Left colon (tissue), 2 donors: ENCODE measurements around the gene COX11. TPM values are rescaled to one million over a fixed set of nuclear protein-coding genes. Genes with fewer than 3 reads are reported as not detected.
A peak's percentile ranks its signal among the peaks of the same experiment; 100 is the strongest.

ENCODE experiments used
- ATAC-seq: fragments of 200-7000 bp; cut with Tn5 transposase; one replicate; pipeline ENCODE4 v1.9.1; 2020; ENCODE audit warnings: mild to moderate bottlenecking, moderate library complexity
- DNase-seq, 2 donors: peaks; one replicate each; pipeline ENCODE4 v3.0.0-alpha.2; 2020
- intact Hi-C, 2 donors: fragments of 100-400 bp; cut with DNase I in 1 of 2; cut with micrococcal nuclease in 1 of 2; formaldehyde crosslinking; loops; one replicate each; pipeline versions ENCODE4 v1.11.2 to v1.14.0; 2022; cut with DNase I, micrococcal nuclease
- total RNA-seq, 2 donors: library from RNA; stranded (reverse); fragmentation: NEBNext Ultra II Directional; extraction: Animal tissue kit (Norgen Biotek cat#: 25700); gene quantifications; one replicate each; pipeline ENCODE4 v1.2.1, GENCODE V29; 2021
- donor health status: DM: no; HTN: no; CAD: no.
- donor health status: DM: yes; HTN: yes; CAD: no.

The COX11 gene
- total RNA-seq, 2 donors from 2014 or later: 43.6 to 65.7 TPM

DNA sequence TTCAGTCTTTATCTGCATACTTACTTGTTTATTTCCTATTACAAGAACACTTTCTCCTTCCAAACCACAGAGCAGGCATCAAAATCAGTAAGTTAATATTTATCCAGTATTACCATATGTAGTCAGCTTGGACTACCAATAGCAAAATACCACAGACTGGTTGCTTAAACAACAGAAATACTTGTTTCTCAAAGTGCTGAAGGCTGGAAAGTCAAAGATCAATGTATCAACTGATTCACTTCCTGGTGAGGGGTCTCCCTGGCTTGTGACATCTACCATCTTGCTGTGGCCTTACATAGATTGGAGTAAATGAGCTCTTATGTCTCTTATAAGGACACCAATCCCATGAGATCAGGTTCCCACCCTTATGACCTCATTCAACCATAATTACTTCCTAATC is 2.7 kb upstream of the COX11 start:
- DNase-seq: no peak
- intact Hi-C loops: no loop called here
- no peak for ATAC-seq

DNA sequence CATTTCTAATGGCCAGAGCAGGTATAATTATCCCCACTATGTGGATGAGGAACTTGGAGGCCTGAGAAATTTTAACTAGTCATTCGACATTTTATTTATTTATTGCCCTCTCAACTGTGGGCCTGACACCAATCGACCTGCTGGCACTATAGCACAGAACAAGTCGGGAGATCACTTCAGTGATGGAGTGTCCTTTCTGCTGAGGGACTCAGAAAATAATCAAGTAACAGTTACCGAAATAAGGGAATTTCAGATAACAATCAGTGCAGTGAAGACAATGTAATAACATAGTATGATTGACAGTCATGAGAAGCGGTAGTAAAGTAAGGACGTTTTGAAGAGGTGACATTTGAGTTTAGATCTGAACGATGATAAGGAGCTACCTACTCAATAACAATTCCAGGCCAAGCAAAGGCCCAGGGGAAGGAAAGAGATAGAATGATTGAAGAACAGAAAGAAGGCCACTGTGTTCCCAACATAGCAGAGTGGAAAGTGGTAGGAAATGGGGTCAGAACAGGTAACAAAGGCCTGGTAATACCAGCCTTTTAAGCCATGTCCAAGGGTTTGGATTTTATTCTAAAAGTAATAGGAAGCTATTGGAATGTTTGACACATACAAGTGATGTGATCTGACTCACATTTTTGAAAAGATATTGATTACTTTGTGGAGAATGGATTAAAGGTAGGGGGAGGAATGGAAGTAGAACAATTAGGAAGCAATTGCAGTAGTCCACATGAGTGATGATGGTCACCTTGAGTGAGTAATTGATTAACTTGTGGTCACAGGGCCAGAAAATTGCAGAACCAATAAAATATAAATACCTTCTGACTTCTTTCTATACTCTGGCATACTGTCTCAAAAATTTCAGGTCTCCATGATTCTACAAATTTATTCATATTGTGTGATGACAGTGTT is 1.5 kb upstream of the COX11 start:
- DNase-seq: no peak
- no peak for ATAC-seq
- intact Hi-C loops: no loop called here

DNA sequence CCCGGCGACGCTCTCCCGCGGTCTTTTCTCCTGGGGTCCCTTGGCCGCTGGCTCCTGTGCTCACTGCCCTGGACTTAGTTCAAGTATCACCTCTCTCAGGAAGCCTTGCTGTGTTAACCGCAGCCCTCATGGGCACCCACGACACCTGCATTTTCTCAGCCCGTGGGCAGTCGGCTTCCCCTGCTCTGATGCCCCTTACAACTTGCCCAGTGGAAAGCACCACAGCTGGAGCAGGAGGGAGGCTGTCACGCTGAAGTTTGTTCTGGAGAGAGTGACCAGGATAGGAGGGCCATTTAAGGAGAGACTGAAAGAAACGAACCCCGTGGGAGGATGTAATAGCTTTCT is 506 bp upstream of the COX11 start:
- intact Hi-C loops: no loop called here
- ATAC-seq (peak; percentile 40), DNase-seq (no peak)

GRCh38 chr17:54967621-54968261 is 713 bp downstream of the COX11 start:
- DNase-seq (peak; percentile 33 to 34), ATAC-seq (peak; percentile 63)
- intact Hi-C loops: no loop called here

DNA sequence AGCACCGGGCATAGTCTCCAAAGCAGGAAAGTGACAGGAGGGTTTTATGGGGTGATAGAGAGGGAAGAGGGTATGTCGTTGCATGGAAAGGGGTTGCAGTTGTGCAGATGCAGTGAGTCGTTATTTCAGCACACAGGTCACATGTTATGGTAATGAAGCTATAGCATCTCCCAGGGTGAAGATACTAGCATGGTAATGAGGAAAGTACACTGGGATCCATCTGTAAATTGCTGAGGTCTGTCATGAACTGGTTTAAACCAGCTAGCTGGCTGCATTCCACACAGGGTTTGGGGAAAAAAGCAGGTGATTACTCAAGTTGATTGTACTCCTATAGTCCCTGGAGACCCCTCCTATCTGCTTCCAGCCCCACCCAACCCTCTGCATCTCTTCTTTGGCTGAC is 11.7 kb downstream of the COX11 start:
- intact Hi-C loops: no loop called here
- no peak for ATAC-seq
- no peak for DNase-seq

DNA sequence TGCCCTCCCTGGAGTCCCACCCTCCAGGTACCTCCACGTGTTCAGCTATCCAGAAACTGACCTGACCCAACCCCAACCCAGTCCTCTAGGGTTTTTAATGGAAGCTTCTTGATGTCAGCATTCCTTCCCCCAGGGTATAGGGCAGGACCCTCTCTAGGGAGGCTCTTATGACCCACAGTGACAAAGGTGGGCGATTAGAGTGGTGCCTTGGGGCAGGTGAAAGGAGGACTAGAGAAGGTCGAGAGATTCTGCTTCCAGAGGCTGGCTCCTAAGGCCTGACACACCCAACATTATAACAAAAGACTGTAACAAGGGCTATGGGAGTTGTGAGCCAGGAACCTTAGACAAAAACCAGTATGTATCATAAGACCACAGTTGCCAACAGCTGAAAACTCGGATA is 17.2 kb downstream of the COX11 start:
- ATAC-seq (no peak), DNase-seq (no peak)
- intact Hi-C loops: no loop called here

- ATAC-seq: no peak
- no peak for DNase-seq
- intact Hi-C loops: no loop called here
Observed at GRCh38 chr17:54950116-54950515, 18.3 kb downstream of the COX11 start.

- ATAC-seq: peak; percentile 26
- no peak for DNase-seq
- intact Hi-C loops: no loop called here
Observed at GRCh38 chr17:54948380-54948779, 20.1 kb downstream of the COX11 start.

GRCh38 chr17:54947396-54947795 is 21.1 kb downstream of the COX11 start:
- ATAC-seq: no peak
- intact Hi-C loops: no loop called here
- no peak for DNase-seq

DNA sequence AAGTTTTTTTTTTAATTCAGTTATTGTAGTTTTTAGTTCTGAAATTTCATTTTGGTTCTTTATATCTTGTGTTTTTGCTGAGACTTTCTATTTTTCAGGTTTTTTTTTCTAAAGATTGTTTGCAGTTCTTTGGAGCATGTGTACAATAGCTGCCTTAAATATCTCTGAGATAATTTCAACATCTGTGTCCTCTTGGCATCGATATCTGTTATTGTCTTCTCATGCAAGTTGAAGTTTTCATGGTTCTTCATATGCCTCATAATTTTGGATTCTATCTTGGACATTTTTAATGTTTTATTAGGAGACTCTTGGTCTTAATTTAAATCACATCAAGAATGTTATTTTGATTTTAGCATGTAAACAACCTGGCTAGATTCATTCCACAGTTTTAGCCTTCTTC is 22.8 kb downstream of the COX11 start:
- DNase-seq: no peak
- intact Hi-C loops: no loop called here
- ATAC-seq: no peak

GRCh38 chr17:54945231-54945630 is 23.2 kb downstream of the COX11 start:
- no peak for DNase-seq
- intact Hi-C loops: no loop called here
- ATAC-seq: no peak

- intact Hi-C loops: no loop called here
Observed at GRCh38 chr17:54944796-54945195, 23.7 kb downstream of the COX11 start.

DNA sequence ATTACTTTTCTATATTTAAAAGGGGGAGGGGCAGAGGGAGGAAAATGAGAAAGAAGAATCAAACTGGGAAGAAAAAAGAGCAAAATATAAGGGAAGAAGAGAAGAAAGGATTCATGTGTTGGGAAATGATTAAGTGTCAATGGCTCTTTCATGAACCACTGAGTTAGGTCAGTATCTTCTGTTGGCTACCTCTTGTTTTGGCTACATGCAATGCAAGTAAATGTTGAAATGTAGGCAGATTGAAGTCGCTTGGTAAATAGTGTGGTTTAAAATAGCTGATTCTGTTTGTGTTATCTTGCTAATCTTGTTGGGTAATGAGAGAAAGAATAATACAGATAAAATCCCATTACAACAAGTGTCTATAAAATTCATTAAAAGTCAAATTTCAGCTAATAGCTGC is 27.2 kb downstream of the COX11 start:
- intact Hi-C loops: no loop called here
- ATAC-seq (no peak), DNase-seq (no peak)

More at GRCh38 chr17:54944796-54945195, 23.7 kb downstream of the COX11 start:
- no peak for DNase-seq
- no peak for ATAC-seq

DNA sequence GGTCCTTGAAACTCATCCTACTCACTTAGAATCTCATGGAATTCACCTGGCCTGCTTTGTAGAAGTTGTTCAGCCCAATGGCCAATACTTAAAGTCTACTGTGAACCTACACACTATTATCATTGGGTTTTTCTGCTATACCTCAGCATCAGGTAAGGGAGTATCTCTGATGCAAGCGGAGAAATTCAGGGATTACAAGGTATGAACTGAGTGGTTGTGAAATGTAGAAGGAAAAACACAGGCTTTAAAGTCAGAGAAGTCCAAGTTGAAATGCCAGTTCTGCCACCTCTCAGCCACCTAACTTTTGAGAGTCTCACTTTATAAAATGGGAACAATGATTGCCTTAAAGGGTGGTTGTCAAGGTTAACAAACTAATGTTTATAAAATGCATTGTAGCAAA is 31.0 kb downstream of the COX11 start:
- intact Hi-C loops: no loop called here
- no peak for DNase-seq
- no peak for ATAC-seq

DNA sequence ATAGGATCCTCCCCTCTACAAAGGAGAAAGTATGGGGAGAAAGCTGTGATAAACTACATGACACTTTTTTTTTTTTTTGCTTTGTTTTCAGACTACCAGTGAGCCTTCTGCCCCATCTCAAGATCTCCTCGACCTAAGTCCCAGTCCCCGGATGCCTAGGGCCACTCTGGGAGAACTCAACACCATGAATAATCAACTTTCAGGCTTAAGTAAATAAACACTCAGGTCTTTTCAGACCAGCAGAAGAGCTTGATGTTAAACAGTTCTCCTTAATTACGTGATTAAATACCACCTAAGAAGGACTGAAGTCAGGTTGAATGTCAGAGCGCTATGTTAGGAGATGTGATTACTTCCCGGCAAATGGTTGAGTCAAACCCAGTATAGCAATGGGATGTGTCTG is 31.4 kb downstream of the COX11 start:
- no peak for ATAC-seq
- intact Hi-C loops: no loop called here
- no peak for DNase-seq

DNA sequence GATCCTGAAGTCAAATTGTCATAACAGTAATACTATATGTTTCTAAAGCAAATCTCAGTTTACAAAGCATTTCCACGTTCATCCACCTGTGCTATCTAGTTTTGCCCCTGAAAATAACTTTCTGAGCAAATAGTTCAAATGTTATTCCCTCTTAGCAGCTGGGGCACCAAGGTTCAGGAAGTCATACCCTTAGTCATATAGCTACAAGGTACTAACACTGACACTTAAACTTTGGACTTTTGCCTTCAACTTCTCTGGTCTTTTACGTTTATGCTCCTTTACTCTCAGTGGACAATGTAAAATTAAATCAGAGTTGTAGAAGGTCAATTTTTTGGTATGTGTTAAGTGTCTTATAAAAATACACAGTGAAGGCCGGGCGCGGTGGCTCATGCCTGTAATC is 33.0 kb downstream of the COX11 start:
- intact Hi-C loops: no loop called here
- DNase-seq: peak in 1 of 2 donors; percentile 22
- peak; percentile 85 for ATAC-seq

- intact Hi-C loops: no loop called here
- DNase-seq (no peak), ATAC-seq (peak; percentile 90)
Observed at GRCh38 chr17:54933921-54934320, 34.5 kb downstream of the COX11 start.

GRCh38 chr17:54932711-54933110 is 35.7 kb downstream of the COX11 start:
- DNase-seq (no peak), ATAC-seq (no peak)
- intact Hi-C loops: no loop called here

- intact Hi-C loops: no loop called here
- no peak for ATAC-seq
- no peak for DNase-seq
Observed at GRCh38 chr17:54927525-54927924, 40.9 kb downstream of the COX11 start.

- DNase-seq (no peak), ATAC-seq (no peak)
- intact Hi-C loops: no loop called here
Observed at GRCh38 chr17:54924405-54924804, 44.0 kb downstream of the COX11 start.

- intact Hi-C loops: no loop called here
- no peak for ATAC-seq
- DNase-seq: no peak
Observed at GRCh38 chr17:54920819-54921218, 47.6 kb downstream of the COX11 start.
